ENCODE measurements around the gene GALNT2.

The GALNT2 gene

GRCh38 chr1:230123280-230124185 is 56.5 kb downstream of the GALNT2 start:
- no peak for DNase-seq (ENCODE audit: low read depth)
- no peak overlapping the region for H3K4me3 ChIP-seq (ENCODE audit: control insufficient read depth, low read depth, low read length)
- no peak for TF ChIP-seq CTCF (IDR thresholded peaks at IDR 0.05; ENCODE audit: control insufficient read depth, insufficient read depth, low read depth, low read length, missing control alignments)

GRCh38 chr1:230124186-230125128 is 57.4 kb downstream of the GALNT2 start:
- no peak overlapping the region for H3K4me3 ChIP-seq (ENCODE audit: control insufficient read depth, low read depth, low read length)
- DNase-seq (ENCODE audit: low read depth): no peak
- TF ChIP-seq CTCF (IDR thresholded peaks at IDR 0.05; ENCODE audit: control insufficient read depth, insufficient read depth, low read depth, low read length, missing control alignments): no peak

- TF ChIP-seq CTCF (IDR thresholded peaks at IDR 0.05; ENCODE audit: control insufficient read depth, insufficient read depth, low read depth, low read length, missing control alignments): no peak
- H3K4me3 ChIP-seq (ENCODE audit: control insufficient read depth, low read depth, low read length): no peak overlapping the region
- no peak for DNase-seq (ENCODE audit: low read depth)
Measured at GRCh38 chr1:230125141-230125540, 58.1 kb downstream of the GALNT2 start.

GRCh38 chr1:230125640-230126528 is 58.8 kb downstream of the GALNT2 start:
- no peak for TF ChIP-seq CTCF (IDR thresholded peaks at IDR 0.05; ENCODE audit: control insufficient read depth, insufficient read depth, low read depth, low read length, missing control alignments)
- no peak for DNase-seq (ENCODE audit: low read depth)

GRCh38 chr1:230126529-230127104 is 59.6 kb downstream of the GALNT2 start:
- H3K4me3 ChIP-seq (ENCODE audit: control insufficient read depth, low read depth, low read length): no peak overlapping the region
- DNase-seq (ENCODE audit: low read depth): no peak
- no peak for TF ChIP-seq CTCF (IDR thresholded peaks at IDR 0.05; ENCODE audit: control insufficient read depth, insufficient read depth, low read depth, low read length, missing control alignments)

More at GRCh38 chr1:230125640-230126528, 58.8 kb downstream of the GALNT2 start:
- H3K4me3 ChIP-seq (ENCODE audit: control insufficient read depth, low read depth, low read length): no peak overlapping the region
